D721Med (cell line): ENCODE measurements around the gene SCN3A.

Experiments
- DNase-seq: peaks from one replicate; pipeline ENCODE4 v3.0.0; 2011; ENCODE audit warnings: low spot score; ENCODE audit not compliant: insufficient read length
- FAIRE-seq: peaks from 2 replicates; lab custom pipeline; 2011; peaks lifted over from hg19 to GRCh38; lab: Jason Lieb, UNC
- CTCF ChIP-seq: IDR thresholded peaks from 2 replicates; pipeline ENCODE4 v1.5.1; 2012; ENCODE audit warnings: mild to moderate bottlenecking, control low read depth; ENCODE audit not compliant: insufficient read depth; ENCODE audit errors: missing control alignments

SCN3A gene

GRCh38 chr2:165214093-165214492, 10.2 kb upstream of the SCN3A start:
- TF ChIP-seq CTCF: no peak
- DNase-seq (no peak), FAIRE-seq (no peak)

GRCh38 chr2:165208094-165208493, 4.2 kb upstream of the SCN3A start:
- DNase-seq: no peak
- no peak for TF ChIP-seq CTCF
- no peak for FAIRE-seq

- FAIRE-seq (no peak), DNase-seq (no peak)
Observed at GRCh38 chr2:165205865-165206264, 2.0 kb upstream of the SCN3A start.

GRCh38 chr2:165202239-165202638, 1.6 kb downstream of the SCN3A start:
- no peak for DNase-seq
- no peak for TF ChIP-seq CTCF
- no peak for FAIRE-seq

More at GRCh38 chr2:165205865-165206264, 2.0 kb upstream of the SCN3A start:
- TF ChIP-seq CTCF: no peak

- FAIRE-seq (no peak), DNase-seq (no peak)
- TF ChIP-seq CTCF: no peak
Observed at GRCh38 chr2:165198181-165198580, 5.7 kb downstream of the SCN3A start.

GRCh38 chr2:165197346-165197745, 6.5 kb downstream of the SCN3A start:
- DNase-seq (no peak), FAIRE-seq (no peak)
- TF ChIP-seq CTCF: no peak

GRCh38 chr2:165196411-165196810, 7.4 kb downstream of the SCN3A start:
- TF ChIP-seq CTCF: no peak
- FAIRE-seq (no peak), DNase-seq (no peak)
